T follicular helper cell (primary cell): ENCODE data around the gene TMEM60.
A peak's percentile ranks its signal among the peaks of the same experiment; 100 is the strongest.

Experiments used
- DNase-seq: peaks from one replicate; pipeline ENCODE4 v3.0.0-alpha.2; 2020; ENCODE audit warnings: low read depth

Gene TMEM60

DNA sequence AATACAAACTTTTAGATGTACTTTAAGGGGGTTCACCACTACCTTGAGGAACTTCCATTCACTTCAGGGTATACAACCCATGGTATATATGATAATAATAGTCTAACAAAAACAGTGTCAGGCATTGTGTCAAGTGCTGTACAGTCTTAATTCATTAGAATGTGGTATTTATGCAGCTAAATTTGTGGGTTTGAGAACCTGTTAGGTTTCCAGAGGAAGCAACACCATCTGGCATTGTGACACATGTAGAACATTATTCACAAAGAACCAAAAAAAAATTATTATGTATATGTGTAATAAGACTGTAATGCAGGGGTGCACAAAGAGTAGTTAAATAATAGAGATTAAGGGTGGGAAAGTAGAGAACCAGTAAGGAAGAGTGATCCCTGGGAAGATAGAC, 26.3 kb downstream of the TMEM60 start:
- no peak for DNase-seq

- DNase-seq: no peak
Observed at GRCh38 chr7:77770316-77770715, 27.9 kb downstream of the TMEM60 start.

GRCh38 chr7:77766801-77767605, 31.2 kb downstream of the TMEM60 start:
- no peak for DNase-seq

- DNase-seq: no peak
Observed at GRCh38 chr7:77765906-77766800, 32.1 kb downstream of the TMEM60 start.

GRCh38 chr7:77765481-77765880, 32.8 kb downstream of the TMEM60 start:
- no peak for DNase-seq

DNA sequence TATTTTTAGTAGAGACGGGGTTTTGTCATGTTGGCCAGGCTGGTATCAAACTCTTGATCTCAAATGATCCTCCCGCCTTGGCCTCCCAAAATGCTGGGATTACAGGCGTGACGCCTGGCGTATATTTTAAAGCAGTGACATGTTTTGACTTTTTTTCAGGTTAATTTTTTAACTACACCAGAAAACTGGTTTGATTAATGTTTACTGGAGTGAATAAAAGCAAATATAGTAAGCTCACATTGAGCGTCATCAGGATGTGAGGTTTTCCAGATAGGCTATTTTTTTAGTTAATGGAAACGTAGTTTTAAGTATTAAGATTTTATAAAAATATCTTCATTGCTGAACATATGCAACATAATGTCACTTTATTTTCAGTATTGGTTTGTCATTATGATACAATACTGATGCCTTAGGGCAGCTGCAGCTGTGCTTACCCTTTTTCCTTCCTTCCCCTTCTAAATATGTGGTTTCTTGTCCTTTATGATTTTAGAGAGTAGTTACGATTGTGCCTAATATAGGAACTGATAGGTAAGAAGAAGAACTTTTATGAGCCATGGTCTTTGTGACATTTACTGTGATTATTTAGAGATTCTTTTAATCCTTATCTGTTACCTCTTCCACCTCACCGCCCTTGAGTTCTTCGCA, 37.3 kb downstream of the TMEM60 start:
- no peak for DNase-seq

DNA sequence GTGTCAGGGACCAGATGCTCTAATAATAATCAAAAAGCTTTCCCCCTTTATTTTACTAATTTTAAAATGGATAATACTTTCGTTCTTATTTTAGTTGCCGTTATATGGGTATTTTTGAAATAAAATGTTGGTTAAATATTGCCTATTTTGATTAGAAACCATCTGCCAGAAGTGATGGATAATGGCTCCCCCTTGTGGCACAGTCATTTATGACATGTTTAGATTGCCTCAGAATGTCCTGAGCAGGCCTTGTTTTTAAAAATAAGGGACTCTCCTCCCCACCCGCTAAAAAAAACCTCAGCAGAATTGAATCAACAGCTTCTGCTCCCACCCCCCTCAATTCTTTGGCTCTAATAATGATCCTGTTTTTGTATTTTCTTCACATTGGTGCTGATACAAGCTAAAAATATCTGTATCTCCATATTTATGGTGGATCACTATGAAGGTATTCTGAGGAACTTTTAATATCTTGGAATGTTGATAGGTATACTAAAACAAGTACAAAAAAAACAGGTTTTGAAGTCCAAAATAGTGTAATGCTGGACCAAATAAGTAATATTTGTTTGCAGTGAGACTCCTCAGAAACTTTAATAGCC, 38.8 kb downstream of the TMEM60 start:
- peak; percentile 63 for DNase-seq

DNA sequence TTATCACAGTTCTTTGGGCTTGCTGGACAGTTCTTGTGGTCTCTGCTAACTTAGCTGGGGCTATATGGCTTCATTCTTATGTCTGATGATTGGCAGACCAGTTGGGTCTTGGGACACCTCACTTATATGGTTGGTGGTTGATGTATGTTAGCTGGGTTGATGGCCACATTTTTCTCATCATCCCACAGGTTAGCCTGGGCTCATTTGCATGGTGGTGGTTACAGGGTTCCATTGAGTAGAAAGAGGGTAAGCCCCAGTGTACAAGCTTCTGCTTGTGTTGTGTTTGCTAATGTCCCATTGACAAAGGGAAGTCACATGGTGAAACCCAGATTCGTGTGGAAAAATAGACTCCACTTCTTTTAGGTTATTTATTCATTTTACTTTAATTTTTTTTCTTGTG, 40.6 kb downstream of the TMEM60 start:
- DNase-seq: no peak

- DNase-seq: no peak
Observed at GRCh38 chr7:77753173-77753572, 45.1 kb downstream of the TMEM60 start.

GRCh38 chr7:77752016-77752415, 46.2 kb downstream of the TMEM60 start:
- DNase-seq: no peak

DNA sequence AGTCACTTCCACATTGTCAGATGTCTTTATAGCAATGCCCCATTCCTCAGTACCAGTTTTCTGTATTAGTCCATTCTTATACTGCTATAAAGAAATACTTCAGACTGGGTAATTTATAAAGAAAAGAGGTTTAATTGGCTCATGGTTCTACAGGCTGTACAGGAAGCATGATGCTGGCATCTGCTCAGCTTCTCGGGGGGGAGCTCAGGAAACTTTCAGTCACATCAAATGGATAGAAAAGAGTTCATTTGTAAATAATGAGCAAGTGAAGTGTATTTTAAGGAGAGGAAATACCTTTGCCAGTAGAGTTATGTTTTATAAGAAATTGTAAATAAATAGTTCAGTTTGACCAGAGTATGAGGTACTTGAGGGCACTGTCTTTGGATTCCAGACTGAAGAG, 50.5 kb downstream of the TMEM60 start:
- DNase-seq: no peak

DNA sequence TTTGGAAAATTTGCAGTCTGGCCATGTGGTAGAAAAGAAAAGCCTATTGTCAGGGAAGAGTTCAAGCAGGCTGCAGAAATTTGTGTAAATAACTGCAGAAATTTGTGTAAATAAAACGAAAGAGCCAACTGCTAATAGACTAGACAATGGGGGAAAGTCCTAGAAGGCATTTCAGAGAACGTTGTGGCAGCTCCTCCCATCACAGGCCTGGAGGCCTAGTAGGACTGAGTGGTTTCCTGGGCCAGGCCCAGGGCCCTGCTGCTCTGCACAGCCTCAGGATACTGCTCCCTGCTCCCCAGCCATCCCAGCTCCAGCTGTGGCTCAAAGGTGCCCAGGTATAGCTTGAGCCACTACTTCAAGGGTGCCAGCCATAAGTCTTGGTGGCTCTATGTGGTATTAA, 51.1 kb downstream of the TMEM60 start:
- DNase-seq: no peak

DNA sequence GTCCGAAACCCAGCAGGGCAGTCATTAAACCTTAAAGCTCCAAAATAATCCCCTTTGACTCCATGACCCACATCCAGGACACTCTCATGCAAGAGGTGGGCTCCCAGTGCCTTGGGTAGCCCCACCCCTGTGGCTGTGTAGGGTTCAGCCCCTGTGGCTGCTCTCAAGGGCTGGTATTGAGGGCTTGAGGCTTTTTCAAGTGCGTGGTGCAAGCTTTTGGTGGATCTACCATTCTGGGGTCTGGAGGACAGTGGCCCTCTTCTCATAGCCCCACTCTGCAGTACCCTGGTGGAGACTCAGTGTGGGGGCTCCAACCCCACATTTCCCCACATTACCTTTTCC, 51.4 kb downstream of the TMEM60 start:
- DNase-seq: no peak

DNA sequence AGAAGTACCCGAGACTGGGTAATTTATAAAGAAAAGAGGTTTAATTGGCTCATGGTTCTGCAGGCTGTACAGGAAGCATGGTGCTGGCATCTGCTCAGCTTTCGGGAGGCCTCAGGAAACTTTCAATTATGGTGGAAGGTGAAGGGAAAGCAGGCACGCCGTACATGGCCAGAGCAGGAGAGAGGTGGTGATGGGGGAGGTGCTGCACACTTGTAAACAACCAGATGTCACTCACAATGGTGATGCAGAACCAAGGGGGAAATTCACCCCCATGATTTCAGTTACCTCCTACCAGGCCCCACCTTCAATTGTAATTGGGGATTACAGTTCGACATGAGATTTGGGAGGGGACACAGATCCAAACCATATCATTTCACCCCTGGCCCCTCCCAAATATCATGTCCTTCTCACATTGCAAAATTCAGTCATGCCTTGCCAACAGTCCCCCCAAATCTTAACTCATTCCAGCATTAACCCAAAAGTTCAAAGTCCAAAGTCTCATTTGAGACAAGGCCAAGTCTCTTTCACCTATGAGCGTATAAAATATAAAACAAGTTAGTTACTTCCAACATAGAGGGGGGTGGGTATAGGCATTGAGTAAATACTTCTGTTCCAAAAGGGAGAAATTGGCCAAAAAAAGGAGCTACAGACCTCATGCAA, 51.9 kb downstream of the TMEM60 start:
- DNase-seq: no peak

DNA sequence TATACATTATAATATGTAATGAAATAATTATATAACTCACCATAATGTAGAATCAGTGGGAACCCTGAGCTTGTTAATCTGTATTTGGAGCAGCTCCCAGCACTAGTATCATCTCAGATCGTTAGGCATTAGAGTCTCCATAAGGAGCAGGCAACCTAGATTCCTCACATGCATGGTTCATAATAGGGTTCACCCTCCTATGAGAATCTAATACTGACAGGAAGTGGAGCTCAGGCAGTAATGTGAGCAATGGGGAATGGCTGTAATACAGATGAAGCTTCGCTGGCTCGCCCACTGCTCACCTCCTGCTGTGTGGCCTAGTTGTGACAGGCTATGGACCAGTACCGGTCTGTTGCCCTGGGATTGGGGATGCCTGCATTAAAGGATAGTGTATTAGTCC, 52.5 kb downstream of the TMEM60 start:
- no peak for DNase-seq
